Urothelium cell line (cell line): ENCODE measurements around the gene TMEM238.
A peak's percentile ranks its signal among the peaks of the same experiment; 100 is the strongest.
"Not testable (repeated sequence)": the region's sequence is repeated elsewhere in the genome, so short reads cannot be mapped to it uniquely, and the experiment has no call there.

Source experiments
- DNase-seq: peaks from one replicate; pipeline ENCODE4 v3.0.0; 2011; ENCODE audit warnings: low spot score, mixed read lengths
- FAIRE-seq: peaks from 2 replicates; lab custom pipeline; 2011; peaks lifted over from hg19 to GRCh38; lab: Jason Lieb, UNC

The TMEM238 gene

DNA sequence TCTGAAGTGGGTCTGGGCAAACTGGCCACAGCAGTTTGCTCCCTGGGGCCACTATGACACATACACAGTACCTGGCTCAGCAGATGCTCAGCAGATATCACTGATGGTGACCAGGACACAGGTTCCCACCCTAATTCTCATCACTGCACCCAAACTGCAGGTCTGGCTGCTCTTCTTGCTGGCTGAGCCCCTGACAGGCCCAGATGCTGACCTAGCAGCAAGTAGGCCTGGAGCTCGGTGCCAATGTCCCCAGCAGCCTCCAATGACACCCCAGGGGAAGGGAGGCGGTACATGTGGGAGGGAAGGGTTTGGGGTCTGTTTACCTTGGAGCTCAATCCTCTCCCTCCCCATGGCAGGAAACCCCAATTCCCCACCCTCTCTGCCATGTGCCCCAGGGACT lies 18.4 kb upstream of the TMEM238 start:
- DNase-seq (no peak), FAIRE-seq (no peak)

DNA sequence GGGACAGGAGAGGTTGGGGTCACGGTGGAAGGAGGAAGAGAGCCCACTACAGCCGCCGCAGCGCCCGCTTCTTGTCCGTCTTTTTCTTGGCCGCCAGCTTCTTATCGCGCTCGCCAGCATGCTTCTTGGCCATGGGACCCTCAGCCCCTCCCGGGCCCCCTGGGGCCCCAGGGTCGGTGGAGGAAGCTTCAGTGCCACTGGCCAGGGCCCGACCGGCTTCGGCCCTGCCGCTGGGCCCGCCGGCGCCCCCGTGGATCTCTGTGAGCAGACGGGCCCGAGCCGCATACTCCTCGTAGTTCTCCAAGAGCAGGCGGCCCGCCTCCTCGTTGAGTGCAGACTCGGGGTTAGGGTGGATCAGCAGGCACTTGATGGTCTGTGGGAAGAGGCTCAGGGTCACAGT lies 17.3 kb upstream of the TMEM238 start:
- DNase-seq, FAIRE-seq: not testable (repeated sequence)

DNA sequence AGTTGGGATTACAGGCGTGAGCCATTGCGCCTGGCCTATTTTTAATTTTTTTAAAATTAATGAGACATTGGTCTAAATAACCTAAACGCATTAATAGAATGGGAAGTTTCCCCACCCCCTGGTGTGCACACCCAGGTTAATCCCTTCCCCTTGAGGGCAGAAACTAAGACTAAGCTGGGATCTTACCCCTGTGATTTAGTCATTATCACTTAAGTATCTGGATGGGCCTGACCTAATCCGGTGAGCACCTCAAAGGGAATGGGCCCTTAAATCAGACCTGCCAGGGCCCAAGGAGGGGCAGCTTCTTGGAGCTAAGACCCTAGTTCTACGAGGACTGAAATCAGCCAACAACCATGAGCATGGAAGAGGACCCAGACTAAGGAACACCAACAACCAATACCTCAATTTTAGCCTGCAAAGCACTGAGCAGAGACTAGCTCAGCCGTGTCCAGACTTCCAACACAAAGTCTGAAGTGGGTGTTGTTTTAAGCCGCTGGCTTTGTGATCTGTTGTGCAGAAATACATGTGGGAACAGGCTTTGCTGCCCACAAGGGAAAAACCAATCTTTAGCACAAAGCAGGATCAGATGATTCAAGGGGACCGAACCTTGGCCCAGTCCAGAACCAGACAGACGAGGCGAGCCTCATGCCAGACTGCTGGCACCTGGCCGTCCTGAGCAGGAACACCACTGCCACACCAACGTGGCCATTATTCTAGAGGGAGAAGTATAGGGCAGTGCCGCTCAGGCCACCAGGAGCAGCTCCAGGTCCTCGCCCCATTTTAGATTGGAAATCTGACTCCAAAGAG lies 16.4 kb upstream of the TMEM238 start:
- no peak for DNase-seq
- no peak for FAIRE-seq

DNA sequence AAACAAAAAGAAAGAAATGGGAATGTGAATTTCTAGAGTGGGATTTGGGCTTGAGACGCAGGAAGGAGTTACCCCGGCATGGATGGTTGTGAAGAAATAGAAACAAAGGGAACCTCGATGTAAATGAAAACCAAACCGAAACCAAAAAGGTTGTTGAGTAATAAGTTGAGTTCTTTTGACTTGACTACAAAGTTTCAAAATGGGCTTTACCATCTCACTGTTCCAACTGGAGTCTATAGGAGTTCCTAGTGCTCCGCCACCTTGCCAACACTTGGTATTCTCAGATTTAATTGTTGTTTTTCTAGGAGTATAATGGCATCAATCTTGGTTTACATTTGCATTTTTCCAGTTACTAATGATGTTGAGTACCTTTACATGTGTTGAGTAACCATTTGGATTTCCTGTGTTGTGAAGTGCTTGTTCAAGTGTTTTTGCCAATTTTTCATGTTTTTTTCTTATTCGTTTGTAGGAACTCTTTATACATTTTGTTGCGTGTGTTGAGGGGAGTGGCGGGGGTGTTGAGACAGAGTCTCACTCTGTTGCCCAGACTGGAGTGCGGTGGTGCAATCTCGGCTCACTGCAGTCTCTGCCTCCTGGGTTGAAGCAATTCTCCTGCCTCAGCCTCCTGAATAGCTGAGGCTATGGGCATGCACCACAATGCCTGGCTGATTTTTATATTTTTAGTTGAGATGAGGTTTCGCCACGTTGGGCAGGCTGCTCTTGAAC lies 14.3 kb upstream of the TMEM238 start:
- FAIRE-seq (no peak), DNase-seq (no peak)

DNA sequence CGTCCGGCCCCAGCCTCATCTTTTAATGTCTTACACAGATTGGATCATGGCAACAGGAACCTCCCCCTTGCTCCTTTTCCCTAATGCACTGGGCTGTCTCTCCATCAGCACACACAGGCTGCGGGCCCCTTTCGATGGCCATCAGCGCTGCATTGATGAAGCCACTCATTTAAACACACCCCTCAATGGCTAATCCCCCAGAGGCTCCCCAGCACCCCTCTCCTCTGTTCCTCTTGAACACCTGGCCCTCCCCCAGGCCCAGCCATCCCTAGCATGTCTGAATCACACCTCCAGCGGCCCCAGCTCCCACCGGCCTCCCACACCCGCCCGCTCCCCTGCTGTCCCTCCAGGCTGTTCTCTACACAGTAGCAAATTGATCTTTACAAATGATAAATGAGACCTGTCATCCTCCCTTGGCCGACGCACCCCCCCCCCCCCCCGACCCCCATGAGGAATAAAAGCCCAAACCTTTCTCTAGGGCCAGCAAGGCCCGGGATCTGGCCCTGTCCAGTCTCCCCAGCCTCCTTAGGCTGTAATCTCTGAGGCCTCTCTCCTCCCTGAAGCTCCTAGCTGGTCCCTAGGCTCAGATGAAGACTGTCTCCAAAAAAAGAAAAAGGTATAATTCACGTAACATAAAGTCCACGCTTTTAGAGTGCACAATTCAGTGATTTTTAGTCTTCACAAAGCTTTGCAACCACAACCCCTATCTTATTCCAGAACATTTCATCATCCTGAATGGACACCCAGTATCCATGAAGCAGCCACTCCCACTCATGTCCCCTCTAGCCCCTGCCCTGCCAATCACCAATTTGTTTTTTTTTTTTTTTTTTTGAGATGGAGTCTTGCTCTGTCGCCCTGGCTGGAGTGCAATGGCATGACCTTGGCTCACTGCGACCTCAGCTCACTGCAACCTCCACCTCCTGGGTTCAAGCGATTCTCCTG lies 9.0 kb upstream of the TMEM238 start:
- FAIRE-seq (no peak), DNase-seq (no peak)

DNA sequence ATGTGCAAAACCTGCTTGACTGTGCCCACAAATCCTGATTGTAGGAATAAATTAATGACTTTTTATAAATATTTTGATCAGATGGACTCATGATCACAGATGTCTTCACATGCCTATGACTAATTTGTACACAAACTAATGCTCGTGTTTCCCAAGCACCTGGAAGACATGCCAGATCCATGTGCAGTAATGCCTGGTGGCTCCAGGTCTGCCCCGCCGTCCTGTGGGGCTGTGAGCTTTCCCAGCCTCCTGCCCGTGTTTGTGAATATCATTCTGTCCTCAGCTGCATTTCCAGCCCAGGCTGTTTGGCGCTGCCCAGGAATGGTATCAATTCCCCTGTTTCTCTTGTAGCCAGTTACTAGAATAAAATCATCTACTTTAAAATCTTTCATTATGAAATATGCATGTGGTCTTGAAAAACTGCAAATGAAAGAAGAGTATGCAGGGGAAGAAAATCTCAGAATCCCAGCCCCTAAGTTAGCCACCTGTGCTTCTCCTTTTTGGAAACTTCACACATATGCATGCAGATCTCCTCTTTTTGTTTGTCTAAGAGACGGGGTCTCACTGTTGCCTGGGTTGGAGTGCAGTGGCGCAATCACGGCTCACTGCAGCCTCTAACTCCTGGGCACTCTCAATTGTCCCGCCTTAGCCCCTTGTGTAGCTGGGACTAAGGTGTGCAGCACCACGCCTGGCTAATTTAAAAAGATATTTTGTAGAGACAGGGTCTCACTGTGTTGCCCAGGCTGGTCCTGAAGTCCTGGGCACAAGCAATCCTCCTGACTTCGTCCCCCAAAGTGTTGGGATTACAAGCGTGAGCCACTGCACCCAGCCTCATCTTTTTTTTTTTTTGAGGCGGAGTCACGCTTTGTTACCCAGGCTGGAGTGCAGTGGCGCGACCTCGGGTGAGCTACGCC lies 7.9 kb upstream of the TMEM238 start:
- FAIRE-seq (no peak), DNase-seq (no peak)

DNA sequence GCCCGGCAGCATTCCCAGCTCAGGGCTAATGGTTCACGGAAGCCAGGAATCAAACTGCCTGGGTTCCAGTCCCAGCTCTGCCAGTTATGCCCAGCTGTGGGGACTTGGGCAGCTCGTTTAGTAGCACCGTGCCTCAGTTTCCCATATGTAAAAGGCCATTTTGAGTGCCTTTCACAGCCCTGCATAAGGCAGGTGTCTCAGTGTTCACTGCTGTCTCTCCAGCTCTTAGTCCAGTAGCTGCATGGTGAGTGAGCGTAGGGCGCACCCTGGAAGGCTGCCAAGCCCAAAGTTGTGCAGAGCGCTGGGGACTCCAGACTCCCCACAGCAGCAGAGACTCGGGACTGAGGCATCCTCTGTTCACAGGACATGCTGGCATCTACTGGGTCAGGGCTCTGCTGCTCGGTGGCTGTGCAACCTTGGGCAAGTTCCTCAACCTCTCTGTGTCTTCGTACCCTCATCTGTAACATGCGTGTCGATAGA lies 7.1 kb upstream of the TMEM238 start:
- DNase-seq (no peak), FAIRE-seq (no peak)

DNA sequence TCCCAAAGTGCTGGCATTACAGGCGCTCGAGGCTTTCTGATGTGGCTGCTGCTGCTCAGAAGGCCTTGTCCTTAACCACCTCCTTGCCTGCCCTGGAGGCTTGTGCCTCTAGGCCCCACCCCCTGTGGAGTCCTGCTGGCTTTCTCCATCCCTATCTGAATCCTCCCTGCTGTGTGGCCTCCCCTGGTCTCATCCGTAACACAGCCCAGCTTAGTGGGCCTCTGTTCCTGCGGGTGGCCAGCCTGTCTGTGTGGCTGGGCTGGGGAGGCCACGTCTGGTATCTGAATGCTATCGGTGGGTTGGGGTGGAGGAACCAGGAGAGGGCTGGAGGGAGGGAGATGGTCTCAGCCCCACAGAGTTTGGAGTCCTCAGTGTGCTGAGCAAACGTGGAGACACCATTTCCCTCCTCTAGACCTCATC lies 6.4 kb upstream of the TMEM238 start:
- DNase-seq (no peak), FAIRE-seq (no peak)

DNA sequence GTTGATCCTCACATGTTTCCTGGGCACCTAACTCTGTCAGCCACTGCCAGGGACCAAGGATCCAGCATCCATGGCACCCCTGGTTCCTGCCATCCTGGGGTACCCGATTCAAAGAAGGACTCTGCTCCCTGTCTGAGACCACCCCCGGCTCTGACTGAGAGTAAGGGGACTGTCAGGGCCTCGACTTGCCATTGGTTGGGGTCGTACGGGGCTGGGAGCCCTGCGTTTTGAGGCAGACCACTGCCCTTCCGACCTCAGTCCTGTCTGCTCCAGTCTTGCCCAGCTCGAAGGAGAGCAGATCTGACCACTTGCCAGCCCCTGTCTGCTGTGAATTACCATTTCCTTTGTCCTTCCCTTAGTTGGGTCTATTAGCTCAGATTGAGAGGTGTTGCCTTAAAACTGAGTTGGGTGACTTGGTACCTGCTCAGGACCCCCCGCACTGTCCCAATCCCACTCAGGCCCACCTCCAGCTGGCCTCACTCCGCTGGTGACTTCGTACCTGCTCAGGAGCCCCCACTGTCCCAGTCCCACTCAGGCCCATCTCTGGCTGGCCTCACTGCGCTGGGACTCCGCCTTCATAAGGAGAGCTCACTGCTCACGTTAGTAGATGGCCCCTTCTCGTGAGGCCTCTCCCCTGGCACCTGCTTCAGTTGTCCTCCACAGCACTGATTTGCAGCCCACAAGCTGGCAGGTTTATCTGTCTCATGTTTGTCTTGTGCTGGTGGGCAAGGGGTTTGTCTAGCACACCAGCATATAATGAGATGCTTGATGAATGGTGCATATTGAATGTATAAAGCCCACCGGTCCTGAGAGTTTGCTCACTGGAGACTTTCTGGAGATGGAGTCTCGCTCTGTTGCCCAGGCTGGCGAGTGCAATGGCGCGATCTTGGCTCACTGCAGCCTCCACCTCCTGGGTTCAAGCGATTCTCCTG lies 5.6 kb upstream of the TMEM238 start:
- no peak for FAIRE-seq
- no peak for DNase-seq

DNA sequence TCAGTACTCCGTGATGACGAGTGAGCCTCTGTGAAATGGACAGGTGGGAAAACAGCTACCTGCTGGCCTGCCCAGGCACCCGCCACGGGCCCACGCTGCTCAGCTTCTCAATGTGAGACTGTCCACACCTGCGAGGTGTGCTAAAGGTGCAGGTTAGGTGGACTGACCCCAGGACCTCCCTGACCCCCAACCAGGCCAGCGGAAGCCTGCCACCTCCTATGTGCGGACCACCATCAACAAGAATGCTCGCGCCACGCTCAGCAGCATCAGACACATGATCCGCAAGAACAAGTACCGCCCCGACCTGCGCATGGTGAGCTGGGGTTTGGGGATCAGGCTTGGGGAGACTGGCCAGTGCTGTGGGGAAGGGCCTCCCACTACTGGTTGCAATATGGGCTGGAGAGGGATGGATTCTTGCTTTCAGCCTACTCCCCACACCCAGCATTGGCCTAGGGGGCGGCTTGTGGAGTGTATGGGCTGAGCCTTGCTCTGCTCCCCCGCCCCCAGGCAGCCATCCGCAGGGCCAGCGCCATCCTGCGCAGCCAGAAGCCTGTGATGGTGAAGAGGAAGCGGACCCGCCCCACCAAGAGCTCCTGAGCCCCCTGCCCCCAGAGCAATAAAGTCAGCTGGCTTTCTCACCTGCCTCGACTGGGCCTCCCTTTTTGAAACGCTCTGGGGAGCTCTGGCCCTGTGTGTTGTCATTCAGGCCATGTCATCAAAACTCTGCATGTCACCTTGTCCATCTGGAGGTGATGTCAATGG lies 3.8 kb upstream of the TMEM238 start:
- FAIRE-seq (no peak), DNase-seq (no peak)

DNA sequence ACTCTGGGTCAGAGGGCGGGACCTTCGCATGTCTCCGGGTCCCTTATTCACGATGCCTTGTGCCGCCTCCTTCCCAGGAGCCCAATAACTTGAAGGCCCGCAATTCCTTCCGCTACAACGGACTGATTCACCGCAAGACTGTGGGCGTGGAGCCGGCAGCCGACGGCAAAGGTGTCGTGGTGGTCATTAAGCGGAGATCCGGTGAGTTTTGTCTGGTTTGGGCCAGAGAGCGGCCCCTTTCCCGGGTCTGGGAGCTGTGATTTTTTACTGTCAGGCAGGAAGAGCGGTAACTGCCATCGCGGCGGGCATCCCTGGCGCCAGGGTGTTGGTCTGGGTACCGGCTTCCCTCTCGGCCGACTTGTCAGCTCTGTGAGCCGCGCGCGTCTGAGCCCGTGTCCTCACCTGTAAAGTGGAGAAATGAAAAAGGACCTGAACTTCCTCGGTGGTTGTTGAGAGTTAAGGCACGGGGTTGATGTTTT lies 2.4 kb upstream of the TMEM238 start:
- DNase-seq = no peak
- no peak for FAIRE-seq

DNA sequence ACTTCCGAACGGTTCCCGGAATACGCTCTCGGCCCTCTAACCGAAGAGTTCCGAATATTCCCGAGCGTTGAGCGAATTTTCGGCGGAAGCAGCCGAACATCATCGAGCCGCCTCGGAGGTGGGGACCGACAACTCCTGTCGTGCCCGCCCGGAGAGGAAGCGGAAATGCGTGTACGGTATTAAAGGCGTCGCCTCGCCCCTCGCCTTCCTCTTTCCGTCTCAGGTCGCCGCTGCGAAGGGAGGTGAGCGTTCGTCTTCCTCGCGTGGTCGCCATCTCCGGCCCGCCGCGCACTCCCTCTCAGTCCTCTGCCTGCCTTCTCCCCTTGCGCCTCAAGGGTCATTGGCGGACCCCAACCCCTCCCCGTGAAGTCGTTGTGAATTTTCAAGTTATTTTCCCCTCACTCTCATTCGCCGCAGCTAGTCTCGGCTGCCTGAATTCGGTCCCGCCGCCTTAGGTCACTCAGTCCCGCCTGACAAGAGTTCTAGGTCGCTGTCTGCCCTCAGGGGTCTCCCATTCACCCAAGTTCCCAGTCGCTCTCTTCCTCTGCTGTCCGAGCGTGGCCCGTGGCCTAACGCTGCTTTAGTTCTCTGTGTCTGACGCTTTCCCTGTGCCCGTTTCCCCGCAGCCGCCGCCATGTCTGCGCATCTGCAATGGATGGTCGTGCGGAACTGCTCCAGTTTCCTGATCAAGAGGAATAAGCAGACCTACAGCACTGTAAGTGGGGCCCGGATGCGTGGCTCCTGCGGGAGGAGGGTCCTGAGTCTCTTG lies 1.8 kb upstream of the TMEM238 start, which contains the start of gene RPL28:
Gene RPL28, plus strand, starts transcription at position 209 of the 769 bp plus-strand sequence. Its CDS starts 426 bp downstream, at position 635.
- peak; percentile 96 for DNase-seq
- FAIRE-seq = peak; percentile 55

DNA sequence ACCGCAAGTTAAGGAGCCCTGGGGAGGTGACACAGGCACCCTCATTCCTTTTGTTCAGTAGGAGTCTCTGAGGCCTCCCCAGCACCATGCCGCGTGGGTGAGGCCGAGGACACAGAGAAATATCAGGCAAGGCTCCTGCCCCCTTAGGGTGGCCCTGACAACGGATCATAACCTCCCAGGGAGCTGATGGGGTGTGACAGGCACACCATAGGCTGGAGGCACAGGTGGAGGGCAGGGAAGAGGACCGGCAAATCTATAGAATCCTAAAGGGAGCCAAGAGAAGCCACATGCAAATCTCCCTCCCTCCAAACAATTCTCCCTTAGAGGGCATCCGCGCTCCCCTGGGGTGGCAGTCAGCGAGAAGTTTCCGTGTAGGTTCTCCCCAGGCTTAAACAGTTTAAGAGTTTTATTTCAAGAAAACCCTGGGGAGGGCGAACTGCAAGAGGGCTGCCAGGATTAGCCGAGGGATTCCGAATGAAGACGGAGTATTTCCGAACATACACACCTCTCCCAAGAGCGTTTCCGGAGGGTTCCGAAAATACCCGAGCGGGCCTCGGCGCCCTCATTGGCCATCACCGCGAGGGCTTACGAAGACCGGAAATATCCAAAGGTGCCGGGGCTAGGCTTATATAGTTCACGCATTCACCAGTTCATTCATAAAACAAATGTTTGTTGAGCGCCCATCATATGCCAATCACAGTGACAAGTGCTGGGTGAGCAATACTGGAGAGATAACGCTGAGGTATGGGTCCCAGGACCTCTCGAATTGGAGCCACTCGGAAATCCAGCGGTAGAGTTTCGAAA lies 1.0 kb upstream of the TMEM238 start:
- peak; percentile 85 for DNase-seq
- FAIRE-seq = no peak

DNA sequence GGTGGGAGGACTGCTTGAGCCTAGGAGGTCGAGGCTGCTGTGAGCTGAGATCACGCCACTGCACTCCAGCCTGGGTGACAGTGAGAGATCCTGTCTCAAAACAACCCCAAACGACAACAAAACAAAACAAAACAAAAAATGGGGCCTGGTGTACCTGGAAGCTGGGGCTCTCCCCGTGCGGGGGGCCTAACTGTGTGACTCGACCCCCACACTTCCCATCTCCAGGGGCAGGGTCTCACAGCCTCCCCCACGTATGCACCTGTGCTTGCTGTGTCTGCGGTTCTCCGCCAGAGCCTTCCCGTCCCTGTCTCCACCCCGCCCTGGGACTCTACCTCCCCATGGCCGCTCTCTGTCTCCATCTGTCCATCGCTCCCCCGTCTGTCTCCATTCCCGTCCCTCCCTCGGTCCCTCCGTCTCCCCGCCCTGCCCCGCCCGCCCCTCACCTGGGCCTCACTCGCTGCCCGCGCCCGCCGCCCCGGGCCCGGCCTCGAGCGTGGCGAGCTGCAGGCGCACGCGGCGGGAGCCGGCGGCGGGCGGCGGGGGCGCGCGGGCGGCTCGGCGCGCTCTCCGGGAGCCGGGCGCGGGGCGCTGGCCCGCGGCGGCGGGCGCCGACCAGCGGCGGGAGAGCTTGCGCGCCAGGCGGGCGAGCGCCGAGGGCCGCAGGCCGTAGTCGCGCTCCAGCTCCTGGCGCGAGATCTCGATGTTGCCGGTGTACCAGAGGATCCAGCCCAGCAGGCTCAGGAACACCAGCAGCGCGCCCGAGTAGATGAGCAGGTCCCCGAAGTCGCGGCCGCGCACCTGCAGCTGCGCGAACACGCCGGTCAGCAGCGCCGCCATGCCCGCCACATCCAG lies 587 bp downstream of the TMEM238 start:
- peak; percentile 65 for DNase-seq
- FAIRE-seq = no peak

DNA sequence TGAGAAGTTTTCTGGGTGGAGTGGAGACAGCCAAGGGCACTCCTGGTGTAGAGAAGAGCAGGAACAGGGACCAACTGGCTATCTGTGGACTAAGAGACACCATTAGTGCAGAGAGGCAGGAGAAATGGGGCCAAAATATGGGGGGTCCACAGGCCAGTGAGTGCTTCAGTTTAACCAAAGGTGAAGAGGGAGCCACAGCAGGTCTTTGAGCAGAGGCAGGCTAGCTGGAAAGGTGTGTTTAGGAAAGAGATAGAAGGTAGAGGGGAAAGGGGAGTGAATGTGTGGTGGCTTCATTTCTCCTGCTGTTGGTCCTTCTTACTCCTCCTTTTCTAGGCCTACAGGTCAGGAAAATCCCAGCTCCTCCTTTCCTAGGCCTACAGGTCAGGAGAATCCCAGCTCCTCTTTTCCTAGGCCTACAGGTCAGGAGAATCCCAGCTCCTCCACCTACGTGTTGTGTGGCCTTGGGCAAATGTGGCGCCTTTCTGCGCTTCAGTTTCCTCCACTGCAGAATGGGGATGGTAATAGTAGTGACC lies 1.5 kb downstream of the TMEM238 start:
- no peak for FAIRE-seq

More for the DNA sequence above, 1.5 kb downstream of the TMEM238 start:
- no peak for DNase-seq
